Neural progenitor cell (in vitro differentiated cells): ENCODE data around the gene PSMA1.

Experiments
- CTCF ChIP-seq: fragments of 200-600 bp; sonication (generic); IDR thresholded peaks from 2 replicates; pipeline ENCODE4 v1.5.1; 2017; ENCODE audit warnings: antibody characterized with exemption, mild to moderate bottlenecking
- EZH2 ChIP-seq: fragments of 200-600 bp; sonication (generic); IDR thresholded peaks from 2 replicates; pipeline ENCODE4 v1.6.1; 2017; ENCODE audit warnings: antibody characterized with exemption, mild to moderate bottlenecking, moderate library complexity
- EZH2phosphoT487 ChIP-seq: fragments of 200-600 bp; sonication (generic); IDR thresholded peaks from 2 replicates; pipeline ENCODE4 v1.6.1; 2017; ENCODE audit warnings: antibody characterized with exemption

- no peak for TF ChIP-seq CTCF
- no peak for TF ChIP-seq EZH2
- TF ChIP-seq EZH2phosphoT487: no peak
These were observed 26.5 kb upstream of the PSMA1 start for GRCh38 chr11:14546672-14547071.
